ENCODE measurements around the gene TAMM41. TPM values are rescaled to one million over a fixed set of nuclear protein-coding genes. Genes with fewer than 3 reads are reported as not detected.

Gene TAMM41
- total RNA-seq, 1 donor from 2014 or later: 33.3 TPM

DNA sequence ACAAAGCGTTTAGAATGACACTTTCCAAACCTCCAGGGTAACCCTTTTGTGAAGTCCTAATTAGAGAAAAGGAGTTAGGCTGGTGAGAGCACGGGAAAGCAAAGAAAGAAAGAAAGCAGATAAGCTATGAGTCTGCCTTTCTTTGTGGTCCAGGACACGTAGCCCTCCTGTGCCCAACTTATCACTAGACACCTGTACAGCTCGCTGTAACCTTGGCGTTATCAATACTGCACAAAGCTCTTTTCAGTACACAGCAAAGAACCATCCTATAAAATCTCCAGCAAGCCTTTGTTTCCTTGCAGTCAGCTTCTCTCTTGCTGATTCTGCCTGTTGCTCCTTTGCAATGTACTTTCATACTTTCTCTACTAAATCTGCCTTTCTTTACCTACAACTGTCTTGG lies 6.8 kb upstream of the TAMM41 start:
- H3K4me1 Mint-ChIP-seq (ENCODE audit: low read depth): peaks cover 6% of the 10 kb centered on the region
- no peak overlapping the region for H3K4me3 Mint-ChIP-seq (ENCODE audit: low read depth)
- TF ChIP-seq CTCF (IDR thresholded peaks at IDR 0.05; ENCODE audit: unreplicated experiment): no peak
- peaks cover 8% of the 10 kb centered on the region for H3K9me3 Mint-ChIP-seq (ENCODE audit: low read depth)
- H3K27ac Mint-ChIP-seq: peak overlapping the region; percentile 84
- peaks cover 28% of the 10 kb centered on the region for H3K27me3 Mint-ChIP-seq
- DNase-seq (ENCODE audit: low spot score, unreplicated experiment): no peak
- no peaks in the 10 kb centered on the region for H3K36me3 Mint-ChIP-seq (ENCODE audit: insufficient read depth)

- no peak for DNase-seq (ENCODE audit: low spot score, unreplicated experiment)
- H3K27ac Mint-ChIP-seq: no peak overlapping the region
- no peak overlapping the region for H3K4me3 Mint-ChIP-seq (ENCODE audit: low read depth)
Measured at GRCh38 chr3:11850003-11850402, 3.3 kb upstream of the TAMM41 start.

GRCh38 chr3:11847607-11848006 lies 922 bp upstream of the TAMM41 start:
- Mint-ChIP-seq H3K27me3 (peaks cover 37% of the 10 kb centered on the region), H3K4me3 (ENCODE audit: low read depth) (peak overlapping the region; percentile 98), H3K9me3 (ENCODE audit: low read depth) (no peaks in the 10 kb centered on the region), H3K27ac (no peak overlapping the region), H3K4me1 (ENCODE audit: low read depth) (peaks cover 17% of the 10 kb centered on the region), H3K36me3 (ENCODE audit: insufficient read depth) (peaks cover 4% of the 10 kb centered on the region)
- TF ChIP-seq CTCF (IDR thresholded peaks at IDR 0.05; ENCODE audit: unreplicated experiment): no peak
- no peak for DNase-seq (ENCODE audit: low spot score, unreplicated experiment)

More at GRCh38 chr3:11850003-11850402, 3.3 kb upstream of the TAMM41 start:
- Mint-ChIP-seq H3K4me1 (ENCODE audit: low read depth) (peaks cover 19% of the 10 kb centered on the region), H3K27me3 (peaks cover 42% of the 10 kb centered on the region), H3K9me3 (ENCODE audit: low read depth) (no peaks in the 10 kb centered on the region), H3K36me3 (ENCODE audit: insufficient read depth) (no peaks in the 10 kb centered on the region)
- no peak for TF ChIP-seq CTCF (IDR thresholded peaks at IDR 0.05; ENCODE audit: unreplicated experiment)

DNA sequence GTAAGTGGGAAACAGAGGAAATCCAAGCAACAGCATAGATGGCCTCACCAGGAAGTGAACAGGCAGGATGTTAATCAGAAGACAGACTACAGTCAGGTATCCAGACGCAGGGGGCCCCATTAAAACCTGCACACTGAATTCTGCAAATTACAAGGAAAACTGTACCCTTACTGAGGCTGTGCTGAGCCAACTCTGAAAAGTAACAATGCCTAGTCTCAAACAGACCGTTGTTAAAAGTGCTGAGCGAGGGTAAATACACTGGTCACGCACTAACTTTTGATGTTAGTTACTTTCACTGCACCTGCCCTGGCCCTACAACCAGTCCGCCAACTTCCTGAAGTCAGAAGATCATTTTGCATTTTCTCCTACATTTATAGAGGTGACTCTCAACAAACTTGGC lies 1.0 kb downstream of the TAMM41 start:
- H3K27me3 Mint-ChIP-seq: peaks cover 21% of the 10 kb centered on the region
- H3K27ac Mint-ChIP-seq: peak overlapping the region; percentile 51
- peaks cover 10% of the 10 kb centered on the region for H3K36me3 Mint-ChIP-seq (ENCODE audit: insufficient read depth)

GRCh38 chr3:11844891-11845290 lies 1.8 kb downstream of the TAMM41 start:
- Mint-ChIP-seq H3K27me3 (peaks cover 15% of the 10 kb centered on the region), H3K4me3 (ENCODE audit: low read depth) (peak overlapping the region; percentile 98), H3K36me3 (ENCODE audit: insufficient read depth) (peaks cover 16% of the 10 kb centered on the region), H3K4me1 (ENCODE audit: low read depth) (peaks cover 17% of the 10 kb centered on the region), H3K27ac (no peak overlapping the region), H3K9me3 (ENCODE audit: low read depth) (peaks cover 5% of the 10 kb centered on the region)
- no peak for DNase-seq (ENCODE audit: low spot score, unreplicated experiment)
- TF ChIP-seq CTCF (IDR thresholded peaks at IDR 0.05; ENCODE audit: unreplicated experiment): no peak

More for the DNA sequence above, 1.0 kb downstream of the TAMM41 start:
- Mint-ChIP-seq H3K4me3 (ENCODE audit: low read depth) (peak overlapping the region; percentile 98), H3K9me3 (ENCODE audit: low read depth) (no peaks in the 10 kb centered on the region), H3K4me1 (ENCODE audit: low read depth) (peaks cover 17% of the 10 kb centered on the region)
- no peak for TF ChIP-seq CTCF (IDR thresholded peaks at IDR 0.05; ENCODE audit: unreplicated experiment)
- no peak for DNase-seq (ENCODE audit: low spot score, unreplicated experiment)
